Astrocyte of the spinal cord (primary cell): ENCODE data around the gene ING2.

Experiments used
- DNase-seq: peaks from one replicate; pipeline ENCODE4 v3.0.0; 2011; ENCODE audit warnings: low read depth, low spot score
- H3K4me3 ChIP-seq: 2 replicates; pipeline ENCODE4 v1.5.1; 2011; ENCODE audit warnings: low read depth, mild to moderate bottlenecking, low read length, moderate library complexity
- CTCF ChIP-seq: IDR thresholded peaks from 2 replicates; pipeline ENCODE4 v1.5.1; 2012; ENCODE audit warnings: low read depth, mild to moderate bottlenecking, low read length, inconsistent platforms
- in situ Hi-C: cut with HindIII; loops from 2 replicates; pipeline ENCODE4 v1.10.0; 2017; ENCODE audit warnings: low sequenced_read_pairs

Gene ING2

GRCh38 chr4:183468210-183469095 is 36.4 kb upstream of the ING2 start:
- no peak for DNase-seq
- TF ChIP-seq CTCF, result no peak
- H3K4me3 ChIP-seq, result no peak overlapping the region
- in situ Hi-C loops, result no loop called here

- no peak for TF ChIP-seq CTCF
- H3K4me3 ChIP-seq, result no peak overlapping the region
- in situ Hi-C loops, result no loop called here
- DNase-seq, result no peak
Measured at GRCh38 chr4:183469285-183469684, 35.6 kb upstream of the ING2 start.

- no peak for TF ChIP-seq CTCF
- in situ Hi-C loops, result no loop called here
- H3K4me3 ChIP-seq, result no peak overlapping the region
- DNase-seq, result no peak
Measured at GRCh38 chr4:183469936-183470335, 34.9 kb upstream of the ING2 start.

DNA sequence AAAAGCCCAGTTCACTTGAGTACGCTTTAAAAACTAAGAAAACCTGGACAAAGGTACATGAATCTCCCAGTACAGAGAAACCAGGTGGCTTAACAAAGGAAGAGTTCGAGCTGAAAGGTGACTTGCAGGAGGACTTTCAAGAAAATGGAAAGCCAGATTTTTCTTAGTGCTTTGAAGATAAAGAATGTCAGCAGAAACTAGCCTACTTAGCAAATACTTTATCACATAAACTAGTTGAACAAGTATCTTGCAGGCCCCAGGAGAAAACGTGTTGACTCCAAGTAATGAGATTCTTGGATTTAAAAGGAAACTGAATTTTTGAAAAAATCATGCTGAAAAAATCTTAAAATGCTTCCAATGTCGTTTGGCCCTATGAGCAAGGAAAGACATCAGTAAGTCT is 34.0 kb upstream of the ING2 start:
- DNase-seq, result no peak
- in situ Hi-C loops, result no loop called here
- H3K4me3 ChIP-seq, result no peak overlapping the region
- TF ChIP-seq CTCF, result no peak

DNA sequence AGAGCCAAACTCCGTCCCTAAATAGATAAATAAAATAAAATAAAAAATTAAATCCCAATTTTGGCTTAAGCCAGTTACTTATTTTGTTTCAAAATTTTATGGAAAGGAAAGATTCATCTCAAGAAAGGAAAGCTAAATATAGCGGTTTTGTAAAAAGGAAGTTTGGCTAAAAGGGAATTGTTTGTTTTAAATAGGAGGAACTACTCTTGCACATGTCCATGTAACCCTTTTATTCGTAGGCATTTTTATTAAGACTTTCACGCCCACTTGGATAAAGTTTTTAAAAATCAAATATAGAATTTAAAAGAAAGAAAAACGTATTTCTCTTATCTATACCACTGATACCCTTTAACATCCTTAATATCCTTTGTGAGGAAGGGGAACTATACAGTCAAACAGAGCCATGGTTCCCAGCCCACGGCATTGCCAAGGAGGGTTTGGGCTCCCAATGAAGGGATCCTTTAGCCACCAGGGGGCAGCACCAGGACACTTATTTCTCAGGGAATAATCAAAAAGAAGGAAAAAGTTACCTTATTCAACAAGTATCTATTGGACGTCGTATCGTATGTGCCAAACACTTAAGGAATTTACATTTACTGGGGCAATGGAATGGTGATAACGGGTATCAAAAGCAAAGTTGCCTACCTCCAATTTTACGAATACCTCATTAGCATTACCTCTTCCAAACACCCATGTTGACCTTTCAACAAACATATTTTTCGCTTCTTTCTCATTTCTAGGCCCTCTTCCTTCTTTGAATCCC is 32.7 kb upstream of the ING2 start:
- DNase-seq, result peak; percentile 74
- H3K4me3 ChIP-seq, result no peak overlapping the region
- in situ Hi-C loops, result no loop called here
- TF ChIP-seq CTCF, result peak; percentile 85

GRCh38 chr4:183478123-183478522 is 26.7 kb upstream of the ING2 start:
- no peak overlapping the region for H3K4me3 ChIP-seq
- in situ Hi-C loops, result no loop called here
- TF ChIP-seq CTCF, result no peak
- no peak for DNase-seq
